Hematopoietic multipotent progenitor cell treated with erythropoietin and hydrocortisone succinate and interleukin-3 and kit ligand, for 15 days (in vitro differentiated cells): Measurements from ENCODE around the gene TYW1.
"Not testable (repeated sequence)": the region's sequence is repeated elsewhere in the genome, so short reads cannot be mapped to it uniquely, and the experiment has no call there.

Experiments
- DNase-seq: peaks from one replicate; pipeline ENCODE4 v3.0.0-alpha.2; 2015; ENCODE audit warnings: low spot score

Gene TYW1

DNA sequence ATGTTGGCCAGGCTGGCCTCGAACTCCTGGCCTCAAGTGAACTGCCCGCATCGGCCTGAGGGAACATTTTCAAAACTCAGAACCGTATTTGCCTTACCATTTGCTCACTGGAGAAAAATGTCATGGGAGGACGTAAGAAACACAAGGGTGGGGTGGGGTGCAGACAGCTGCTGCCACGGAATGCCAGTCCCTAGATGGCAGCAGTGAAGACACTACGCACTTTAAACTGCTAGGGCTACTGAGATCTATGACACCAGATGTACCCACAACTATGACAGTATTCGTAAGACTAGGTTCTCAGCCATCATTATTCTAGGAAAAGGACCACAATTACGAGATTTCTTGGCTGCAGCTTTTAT, 2.0 kb upstream of the TYW1 start:
- peak; percentile 68 for DNase-seq

DNA sequence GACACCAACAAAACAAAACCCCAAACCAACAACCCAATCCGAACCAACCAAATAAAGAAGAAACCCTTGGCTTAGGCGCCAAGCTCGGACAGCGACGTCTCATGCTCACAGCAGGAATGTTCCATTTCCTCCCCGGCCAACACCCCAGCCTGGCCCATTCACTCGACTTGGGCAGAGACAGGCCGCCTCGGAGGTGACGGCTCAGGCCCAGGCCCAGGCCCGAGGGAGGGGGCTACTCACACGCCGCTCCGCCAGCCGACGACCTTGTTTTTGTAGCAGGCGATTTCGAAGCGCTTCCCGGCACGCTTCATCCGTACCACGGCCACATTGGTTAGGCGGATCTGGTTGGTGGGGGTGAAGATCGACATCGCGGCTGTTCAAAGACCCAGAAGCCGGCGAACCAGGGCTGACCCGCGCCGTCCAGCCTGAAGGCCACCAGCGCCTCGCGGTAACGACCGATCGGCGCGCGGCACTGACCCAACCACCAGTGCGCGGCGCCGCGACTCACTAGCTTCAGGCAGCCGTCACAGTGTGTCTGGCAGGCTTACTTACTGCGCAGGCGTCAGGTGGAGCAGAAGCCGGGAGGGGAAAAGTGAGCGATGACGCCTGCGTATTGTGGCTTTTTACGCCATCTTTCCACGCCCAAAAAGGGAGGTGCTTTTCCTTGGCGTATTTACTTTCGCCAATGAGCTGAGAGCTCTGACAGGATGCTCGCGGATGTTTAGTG, 1.4 kb upstream of the TYW1 start, which contains the start of gene SBDS:
SBDS (minus strand) TSS at position 537 of the 727 bp plus-strand sequence; CDS start at position 368, 169 bp downstream.
- peak; percentile 99 for DNase-seq

DNA sequence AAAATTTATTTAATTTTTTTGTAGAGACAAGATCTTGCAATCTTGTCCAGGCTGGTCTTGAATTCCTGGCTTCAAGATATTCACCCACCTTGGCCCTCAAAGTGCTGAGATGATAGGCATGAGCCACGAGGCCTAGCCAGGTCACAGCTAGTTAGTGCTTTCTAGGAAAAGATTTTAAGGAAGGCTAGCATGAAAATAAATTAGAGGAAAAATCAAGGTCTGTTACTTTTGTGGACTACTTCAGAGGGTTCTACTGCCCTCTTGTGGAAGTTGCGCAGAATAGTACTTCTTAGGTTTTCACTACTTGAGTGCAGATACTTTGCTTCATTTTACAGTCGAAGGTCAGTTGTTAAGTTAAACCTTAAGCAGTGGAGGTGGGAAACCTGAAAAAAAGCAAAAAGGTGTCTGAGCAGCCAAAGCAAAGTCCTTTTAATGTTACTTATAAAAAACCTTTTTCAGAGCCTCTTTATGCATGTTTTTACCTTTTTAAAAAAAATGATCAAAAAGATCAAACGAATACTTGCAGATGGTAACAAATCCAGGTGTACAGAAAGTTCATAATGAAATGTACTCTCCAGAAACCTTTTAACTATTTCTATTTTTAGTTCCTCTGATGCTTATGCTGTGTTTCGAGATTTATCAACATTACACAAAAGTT, 4.1 kb downstream of the TYW1 start:
- peak; percentile 47 for DNase-seq

DNA sequence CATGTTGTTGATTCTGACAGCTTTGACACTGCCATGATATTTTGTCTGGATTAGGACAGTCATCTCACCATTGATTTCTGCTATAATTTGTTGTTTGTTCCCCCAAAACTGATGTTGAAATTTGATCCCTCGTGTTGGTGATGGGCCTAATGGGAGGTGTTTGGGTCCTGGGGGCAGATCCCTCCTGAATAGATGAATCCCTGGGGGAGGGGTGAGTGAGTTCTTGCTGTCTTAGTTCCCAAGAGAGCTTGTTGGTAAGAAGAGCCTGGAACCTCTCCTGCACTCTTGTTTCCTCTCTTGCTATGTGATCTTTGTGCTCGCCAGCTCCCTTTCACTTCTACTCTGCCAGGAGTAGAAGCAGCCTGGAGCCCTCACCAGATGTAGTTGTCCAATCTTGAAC, 7.5 kb downstream of the TYW1 start:
- DNase-seq: not testable (repeated sequence)

DNA sequence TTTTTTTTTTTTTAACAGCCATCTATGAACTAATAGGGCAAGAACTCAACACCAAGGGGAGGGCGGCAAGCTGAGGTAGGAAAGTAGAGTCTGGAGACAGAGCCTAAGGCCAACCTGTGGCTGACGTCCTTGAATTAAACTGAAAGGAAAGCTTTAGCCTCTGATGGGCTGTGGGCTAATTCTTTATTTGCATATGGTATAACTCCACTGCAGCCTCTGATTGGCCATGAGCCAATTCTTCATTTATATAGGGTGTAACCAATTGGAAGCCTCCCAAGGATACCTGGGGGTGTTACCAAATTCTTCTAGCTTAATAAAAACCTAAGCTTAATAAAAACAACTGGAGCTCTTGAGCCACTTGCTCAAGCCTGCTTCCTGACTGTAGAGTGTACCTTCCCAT, 10.3 kb downstream of the TYW1 start:
- peak; percentile 60 for DNase-seq

DNA sequence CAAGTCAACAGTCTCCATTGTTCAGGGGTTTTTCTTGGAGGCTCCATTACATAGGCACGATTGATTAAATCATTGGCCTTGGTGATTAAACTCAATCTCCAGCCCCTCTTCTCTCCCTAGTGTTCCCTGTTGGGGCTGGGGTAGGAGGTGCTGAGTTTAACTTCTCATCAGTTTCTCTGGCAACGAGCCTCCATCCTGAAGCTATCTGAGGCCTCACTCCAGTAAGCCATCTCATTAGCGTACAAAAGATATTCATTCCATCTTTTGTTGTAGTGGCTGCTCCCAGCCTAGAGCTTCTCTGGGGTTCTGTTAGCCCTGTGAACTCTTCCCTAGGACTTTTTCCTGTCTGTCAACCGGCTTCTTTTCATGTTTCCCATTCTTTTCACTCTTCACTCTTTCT, 11.6 kb downstream of the TYW1 start:
- DNase-seq: no peak

DNA sequence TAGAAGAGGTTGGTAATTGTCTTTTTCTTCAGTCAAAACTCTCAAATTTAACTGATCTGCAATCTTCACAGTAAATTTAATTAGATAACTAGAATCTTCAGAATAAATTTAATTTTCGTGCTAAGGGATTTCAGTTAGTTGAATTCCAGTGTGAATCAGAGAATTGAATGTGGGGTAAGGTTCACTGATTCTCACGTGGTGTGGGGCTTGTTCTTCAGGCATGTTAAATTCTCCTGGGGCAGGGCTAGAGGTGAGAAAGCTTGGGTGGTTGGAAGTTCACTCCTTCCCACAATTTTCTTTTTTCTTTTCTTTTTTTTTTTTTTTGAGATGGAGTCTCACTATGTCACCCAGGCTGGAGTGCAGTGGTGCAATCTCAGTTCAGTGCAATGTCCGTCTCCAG, 13.0 kb downstream of the TYW1 start:
- not testable (repeated sequence) for DNase-seq

DNA sequence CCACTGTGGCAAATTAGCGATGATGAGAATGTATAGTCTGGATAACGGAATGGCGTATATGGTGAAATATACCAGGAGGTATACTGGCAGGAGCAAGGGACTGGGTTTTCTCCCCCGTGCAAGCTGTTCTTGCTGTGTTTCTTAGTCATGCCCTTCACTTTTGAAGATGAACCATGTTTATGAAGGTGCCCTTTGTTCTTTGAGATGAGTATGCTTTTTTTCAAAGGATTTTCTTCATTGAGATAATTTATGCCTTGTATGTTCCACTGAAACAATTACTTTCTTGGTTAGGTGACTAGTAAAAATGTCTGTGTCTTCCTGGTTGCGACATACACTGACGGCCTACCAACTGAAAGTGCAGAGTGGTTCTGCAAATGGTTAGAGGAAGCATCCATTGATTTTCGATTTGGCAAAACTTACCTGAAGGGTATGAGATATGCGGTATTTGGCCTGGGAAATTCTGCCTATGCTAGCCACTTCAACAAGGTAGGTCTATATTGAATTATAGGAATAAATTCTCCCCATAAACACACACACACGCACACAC, 17.5 kb downstream of the TYW1 start:
- not testable (repeated sequence) for DNase-seq

DNA sequence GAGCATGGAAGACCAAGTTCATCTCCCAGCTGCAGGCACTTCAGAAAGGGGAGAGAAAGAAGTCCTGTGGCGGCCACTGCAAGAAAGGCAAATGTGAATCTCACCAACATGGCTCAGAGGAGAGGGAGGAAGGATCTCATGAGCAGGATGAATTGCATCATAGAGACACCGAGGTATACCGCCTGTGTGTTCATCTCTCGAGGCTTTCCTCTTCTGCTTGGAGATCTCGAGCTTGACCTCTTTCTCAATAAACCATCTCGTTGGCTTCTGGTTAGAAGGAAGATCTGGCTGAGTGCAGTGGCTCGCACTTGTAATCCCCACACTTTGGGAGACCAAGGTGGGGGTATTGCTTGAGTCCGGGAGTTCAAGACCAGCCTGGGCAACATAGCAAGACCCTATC, 21.3 kb downstream of the TYW1 start:
- DNase-seq: not testable (repeated sequence)

DNA sequence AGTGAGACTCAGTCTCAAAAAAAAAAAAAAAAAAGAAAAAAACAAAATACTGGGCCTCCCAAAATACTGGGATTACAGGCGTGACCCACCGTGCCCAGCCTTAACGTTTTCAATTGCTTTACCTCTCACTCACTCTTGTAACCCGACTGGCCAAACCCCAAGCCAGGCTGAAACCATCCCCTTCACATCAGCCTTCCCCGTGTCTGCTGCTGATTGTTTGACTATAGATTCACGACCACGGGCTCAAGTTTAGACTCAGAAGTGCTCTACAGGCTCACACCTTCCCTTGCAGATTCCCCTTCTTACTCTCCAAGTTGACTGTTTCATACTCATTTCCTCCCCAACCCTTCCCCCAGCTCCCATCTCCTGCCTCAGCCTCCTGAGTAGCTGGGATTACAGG, 22.3 kb downstream of the TYW1 start:
- DNase-seq: no peak

DNA sequence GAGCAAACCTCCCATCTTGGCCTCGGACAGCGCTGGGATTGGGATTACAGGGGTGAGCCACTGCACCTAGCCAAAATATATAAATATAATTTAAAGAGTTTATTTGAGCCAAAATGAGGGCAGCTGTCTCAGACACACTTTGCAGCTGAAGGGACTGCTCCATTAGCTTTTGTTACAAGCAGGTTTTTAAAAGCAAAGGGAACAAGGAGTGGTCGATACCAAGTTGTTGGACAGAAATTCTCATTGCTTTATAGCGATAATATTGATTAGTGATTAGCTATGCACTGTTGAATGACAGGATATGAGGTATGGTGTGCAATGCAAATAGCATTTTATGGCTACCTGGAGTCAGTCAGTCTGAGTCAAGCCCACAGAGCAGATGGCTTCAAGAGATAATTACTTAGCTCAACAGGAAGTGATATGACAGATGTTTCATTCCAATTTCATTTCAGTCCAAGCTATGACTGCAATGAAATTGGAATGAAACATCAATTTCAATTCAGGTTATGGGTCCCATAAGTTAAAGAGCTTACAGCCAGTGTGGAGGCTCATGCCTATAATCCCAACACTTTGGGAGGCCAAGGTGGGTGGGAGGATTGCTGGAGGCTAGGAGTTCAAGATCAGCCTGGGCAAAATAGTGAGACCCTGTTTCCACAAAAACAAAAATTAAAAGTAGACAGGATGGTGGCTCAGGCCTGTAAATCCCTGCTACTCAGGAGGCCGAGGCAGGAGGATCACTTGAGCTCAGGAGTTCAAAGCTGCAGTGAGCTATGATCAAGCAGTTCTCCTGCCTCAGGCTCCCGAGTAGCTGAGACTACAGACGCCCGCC, 23.1 kb downstream of the TYW1 start:
- DNase-seq: peak; percentile 73

DNA sequence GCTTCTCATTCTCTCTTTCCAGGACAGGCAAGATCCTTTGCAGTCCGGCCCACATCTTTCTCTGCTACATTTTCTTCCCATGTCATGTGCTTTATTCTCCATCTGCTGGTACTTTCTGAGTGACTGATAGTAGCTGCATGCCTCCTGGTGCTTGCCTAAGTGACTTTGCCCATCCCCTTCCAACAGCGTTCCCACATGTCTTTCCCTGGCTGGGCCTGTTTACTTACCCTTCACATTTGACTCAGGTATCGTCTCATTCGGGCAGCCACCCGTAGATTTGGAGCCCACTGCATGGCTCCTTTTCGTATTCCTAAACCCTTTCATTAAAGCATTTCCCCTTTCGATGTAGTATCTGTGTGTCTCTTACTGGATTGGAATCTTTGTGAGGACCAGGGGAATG, 24.6 kb downstream of the TYW1 start:
- no peak for DNase-seq

DNA sequence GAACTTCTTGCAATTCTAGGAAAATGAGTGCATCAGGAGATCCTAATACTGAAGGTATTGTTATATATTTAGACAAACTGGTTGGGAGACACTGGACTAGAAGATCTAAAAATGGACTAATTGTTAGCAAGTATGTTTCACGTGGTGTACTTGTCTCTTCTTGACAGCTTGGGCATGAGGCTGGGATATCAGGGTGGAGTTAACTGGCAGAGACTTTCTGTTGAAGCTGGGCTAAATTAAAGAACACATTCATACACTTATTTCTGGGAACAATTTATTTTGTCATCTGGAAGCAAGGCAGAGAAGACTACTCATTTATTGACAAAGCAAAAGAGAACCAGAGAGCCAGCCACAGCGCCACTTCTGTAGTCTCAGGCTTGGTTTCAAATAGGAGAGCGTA, 25.9 kb downstream of the TYW1 start:
- DNase-seq: peak; percentile 61

DNA sequence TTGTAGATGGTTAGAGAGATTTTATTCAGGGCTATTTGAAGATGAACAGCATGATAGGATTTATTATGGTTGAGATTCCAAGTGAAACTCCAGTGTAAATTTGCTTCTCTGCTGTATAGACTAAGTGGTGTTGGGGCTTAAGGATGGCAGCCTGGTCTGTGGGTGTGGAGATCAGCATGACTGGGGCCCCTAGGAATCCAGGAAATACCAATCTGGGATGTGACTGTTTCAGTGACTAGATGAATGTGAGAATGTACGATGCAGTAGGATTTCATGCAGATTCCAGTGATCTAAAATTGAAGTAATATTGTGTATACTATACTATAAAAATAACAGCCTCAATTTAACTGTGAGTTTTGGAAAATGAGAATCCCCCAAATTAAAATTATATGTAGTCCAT, 28.8 kb downstream of the TYW1 start:
- not testable (repeated sequence) for DNase-seq

DNA sequence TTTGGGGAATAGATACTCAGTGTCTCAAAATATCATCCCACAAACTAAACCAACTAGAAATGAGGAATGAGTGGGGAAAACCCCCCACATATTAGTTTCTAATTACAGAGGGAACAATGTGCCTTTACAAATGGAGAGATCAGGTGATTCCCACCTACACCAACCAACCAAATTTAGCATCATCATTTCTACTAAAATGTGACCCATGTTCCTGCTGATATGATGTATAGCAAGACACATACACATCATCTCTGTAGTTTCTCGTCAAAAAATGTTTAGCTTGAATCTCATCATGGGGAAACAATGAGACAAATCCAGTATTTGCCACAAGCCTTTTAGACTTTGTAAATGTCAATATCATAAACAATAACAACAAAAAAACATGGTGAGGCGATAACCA, 35.1 kb downstream of the TYW1 start:
- DNase-seq: not testable (repeated sequence)

DNA sequence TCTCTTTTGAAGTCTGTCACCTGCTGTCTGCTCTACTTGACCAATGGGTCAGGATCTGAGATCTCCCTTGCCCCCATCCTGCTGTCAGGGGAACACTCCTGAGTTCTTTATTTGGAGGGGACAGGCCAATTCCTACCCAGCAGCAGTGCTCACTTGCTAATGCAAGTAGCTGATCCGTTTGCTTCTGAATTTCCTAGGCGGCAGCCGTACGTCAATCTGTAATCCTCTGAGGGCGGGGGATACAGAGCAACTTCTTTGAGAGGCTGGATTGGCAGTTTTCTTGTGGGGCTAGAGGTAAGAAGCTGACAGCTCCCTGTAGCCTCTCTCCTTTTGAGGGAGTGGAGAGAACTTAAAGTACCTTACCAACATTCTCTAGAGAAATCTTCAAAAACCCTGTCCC, 36.6 kb downstream of the TYW1 start:
- DNase-seq: no peak

DNA sequence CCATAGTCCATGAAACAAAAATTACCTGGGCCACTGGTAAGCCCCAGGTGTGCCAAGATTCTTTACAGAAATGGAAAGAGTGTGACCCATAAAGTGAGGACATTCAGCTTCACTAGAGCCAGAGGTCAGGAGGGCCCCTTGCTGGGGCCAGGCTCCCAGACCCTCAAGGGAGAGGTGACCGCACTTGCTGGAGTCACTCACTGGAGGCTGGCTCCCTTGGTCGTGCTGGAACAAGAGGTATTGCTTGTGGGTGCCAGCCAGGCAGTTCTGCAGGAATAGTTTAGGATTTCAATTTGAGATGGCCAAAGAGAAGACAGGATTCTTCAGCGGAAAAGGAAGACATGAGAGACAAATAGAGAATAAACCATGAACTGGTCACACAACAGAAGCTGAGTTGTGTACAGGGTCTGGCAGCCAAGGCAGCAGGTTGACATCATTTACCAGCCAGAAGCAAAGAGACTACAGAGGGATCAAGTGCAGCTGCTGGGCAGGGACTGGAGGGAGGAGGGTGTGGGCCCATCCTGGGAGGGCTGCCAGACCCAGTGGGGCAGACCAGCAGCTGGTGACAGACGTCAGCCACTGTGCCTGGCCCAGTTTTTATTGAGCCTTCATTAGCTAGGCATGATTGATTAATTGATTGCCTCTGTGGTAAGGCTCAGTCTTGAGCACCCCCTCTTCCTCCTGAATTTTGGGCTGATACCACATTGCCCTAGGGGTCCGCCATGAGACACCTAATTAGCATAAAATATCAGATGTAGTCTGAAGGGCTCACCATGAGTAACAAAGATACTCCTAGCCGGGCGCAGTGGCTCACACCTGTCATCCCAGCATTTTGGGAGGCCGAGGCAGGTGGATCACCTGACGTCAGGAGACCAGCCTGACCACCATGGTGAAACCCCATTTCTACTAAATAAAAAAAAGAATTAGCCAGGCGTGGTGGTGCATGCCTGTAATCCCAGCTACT, 40.1 kb downstream of the TYW1 start:
- DNase-seq: peak; percentile 45

DNA sequence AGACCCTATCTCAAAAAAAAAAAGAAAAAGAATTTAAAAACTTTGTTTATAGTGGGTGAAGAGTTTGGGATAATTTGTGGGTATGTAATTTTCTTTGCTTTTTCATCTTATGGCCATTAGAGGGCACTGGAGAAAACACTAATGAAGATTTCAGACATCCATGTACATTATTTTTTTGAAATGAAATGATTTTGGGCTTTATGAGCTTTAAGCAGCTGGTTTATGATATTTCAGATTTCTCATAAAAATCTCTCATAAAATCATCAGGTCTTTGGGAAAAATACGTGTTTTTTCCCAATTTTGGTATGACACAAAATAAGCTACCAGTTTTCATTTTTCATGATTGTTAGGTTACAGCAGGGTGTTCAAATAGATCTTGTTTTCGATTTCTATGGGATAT, 44.2 kb downstream of the TYW1 start:
- DNase-seq: not testable (repeated sequence)

DNA sequence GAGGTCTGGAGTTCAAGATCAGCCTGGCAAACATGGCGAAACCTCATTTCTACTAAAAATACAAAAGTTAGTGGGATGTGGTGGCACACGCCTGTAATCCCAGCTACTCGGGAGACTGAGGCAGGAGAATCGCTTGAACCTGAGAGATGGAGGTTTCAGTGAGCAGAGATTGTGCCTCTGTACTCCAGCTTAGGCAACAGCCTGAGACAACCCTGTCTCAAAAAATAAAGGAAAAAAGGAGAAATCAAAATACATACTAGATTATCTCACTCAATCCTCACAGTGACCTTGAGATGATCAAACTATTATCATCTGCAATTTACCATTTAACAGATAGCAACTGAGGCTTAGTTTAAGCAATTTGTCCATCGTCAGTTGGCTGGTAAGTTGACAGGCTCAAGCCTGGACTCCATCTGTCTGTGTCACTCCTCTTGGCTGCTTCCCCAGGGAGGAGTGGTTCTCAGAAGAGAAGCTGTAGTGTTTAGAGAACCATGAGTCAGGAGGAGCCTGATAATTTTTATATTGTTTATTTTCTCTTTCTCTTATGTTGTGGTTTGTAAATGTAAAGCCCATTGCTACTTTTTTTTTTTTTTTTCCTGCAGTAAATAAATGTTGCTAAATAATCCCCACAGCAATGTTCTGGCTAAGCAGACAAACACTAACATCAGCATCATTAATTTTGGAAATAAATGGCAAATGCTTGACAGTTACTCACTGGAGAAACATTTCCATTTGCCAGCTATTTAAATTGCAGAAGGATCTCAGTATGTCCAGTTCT, 46.3 kb downstream of the TYW1 start:
- peak; percentile 80 for DNase-seq

DNA sequence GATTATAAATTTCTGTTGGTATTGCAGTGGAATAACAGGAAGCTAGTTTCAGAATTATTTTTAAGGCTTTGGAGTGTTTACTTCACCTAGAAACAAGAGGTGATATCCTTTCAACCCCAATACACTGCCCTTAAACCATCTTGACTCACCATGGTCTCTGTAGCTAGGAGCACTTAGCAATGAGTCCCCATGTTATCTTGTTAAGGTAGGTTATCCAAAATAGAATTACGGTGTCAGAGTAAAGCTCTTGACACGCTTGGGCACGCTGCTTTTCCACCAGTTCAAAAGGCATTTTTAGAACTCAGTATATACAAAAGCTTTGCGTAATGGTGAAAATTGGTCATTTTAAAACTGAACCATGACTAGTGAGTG, 46.9 kb downstream of the TYW1 start:
- DNase-seq: not testable (repeated sequence)
